ENCODE results near the gene ZFC3H1. TPM values are rescaled to one million over a fixed set of nuclear protein-coding genes. Genes with fewer than 3 reads are reported as not detected.

Gene ZFC3H1
- total and polyA plus RNA-seq, 2 donors (not counting 3 experiments of a cell fraction or from before 2014, with no cell fraction given): 23.6 to 60.4 TPM

GRCh38 chr12:71626768-71627167 is 36.9 kb downstream of the ZFC3H1 start:
- H3K27me3 ChIP-seq (ENCODE audit: control insufficient read depth in 2 of 2, insufficient read depth in 2 of 2, low read length in 2 of 2): no peaks in the 10 kb centered on the region
- peaks cover 12% of the 10 kb centered on the region for H3K79me2 ChIP-seq (ENCODE audit: control insufficient read depth, insufficient read depth, low read length)
- DNase-seq (ENCODE audit: low read depth, low spot score) (peak; percentile 85), FAIRE-seq (peak; percentile 56)
- H3K4me2 ChIP-seq (ENCODE audit: insufficient read depth, low read length): peak overlapping the region; percentile 82
- no TSS peak for BruUV-seq (replicated peaks)
- dilution Hi-C loops (cut with MboI; ENCODE audit: extremely low pct_ligation_motif_present, low sequenced_read_pairs) (no loop called here), intact Hi-C loops (cut with micrococcal nuclease) (no loop called here)
- H4K20me1 ChIP-seq (replicated peaks; ENCODE audit: control insufficient read depth, extremely low read depth, insufficient read depth, low read length): no peaks in the 10 kb centered on the region
- H3K4me3 ChIP-seq (replicated peaks in 1 of 3; ENCODE audit: insufficient read depth in 1 of 3, low read depth in 1 of 3, low read length in 3 of 3): no peak overlapping the region
- peak overlapping the region; percentile 37 for H3K9ac ChIP-seq (replicated peaks; ENCODE audit: extremely low read depth, insufficient read depth, low read length)
- H3K4me1 ChIP-seq (ENCODE audit: control insufficient read depth, extremely low read depth, insufficient read depth, low read length): peaks cover 19% of the 10 kb centered on the region
- no peak for TF ChIP-seq CTCF (IDR thresholded peaks at IDR 0.05; ENCODE audit: extremely low read depth in 1 of 2, insufficient read depth in 1 of 2, low read depth in 1 of 2, low read length in 2 of 2)
- TF ChIP-seq MYC (IDR thresholded peaks at IDR 0.05; ENCODE audit: low read depth, low read length): no peak
- TF ChIP-seq FOS (IDR thresholded peaks at IDR 0.05; ENCODE audit: borderline replicate concordance, insufficient read depth, low read length): peak; percentile 75
- no peak for TF ChIP-seq MAX (IDR thresholded peaks at IDR 0.05; ENCODE audit: insufficient read depth, insufficient read length)
- no peak for TF ChIP-seq POLR2AphosphoS5 (IDR thresholded peaks at IDR 0.05; ENCODE audit: insufficient read depth, low read depth, low read length)
- no peak for TF ChIP-seq GATA2 (IDR thresholded peaks at IDR 0.05; ENCODE audit: insufficient read depth, insufficient read length, low read depth, low read length)
- peak; percentile 77 for TF ChIP-seq JUN (IDR thresholded peaks at IDR 0.05; ENCODE audit: borderline replicate concordance, insufficient read depth, insufficient read length, low read depth)
- TF ChIP-seq EZH2 (IDR thresholded peaks at IDR 0.05; ENCODE audit: borderline replicate concordance, low read depth, low read length, severe bottlenecking): no peak
- no peak for TF ChIP-seq POLR2A (IDR thresholded peaks at IDR 0.05; ENCODE audit: low read depth, low read length)
- CTCF ChIA-PET: interaction anchor here (0.9 to 4.4 kb wide), 8 partner anchors 9 to 121 kb away, joined by 3 to 67 read pairs (median 6); partner anchors contain the start of genes THAP2 and ZFC3H1
- no peaks in the 10 kb centered on the region for H3K9me3 ChIP-seq (replicated peaks; ENCODE audit: control insufficient read depth, insufficient read depth, low read length)
- peak overlapping the region; percentile 64 for H3K27ac ChIP-seq (ENCODE audit: insufficient read depth, low read depth, low read length)
- POLR2A ChIA-PET: interaction anchor here (1.4 kb wide), 1 partner anchor 10 kb away, joined by 4 read pairs; no protein-coding TSS in a partner anchor
- H3K9me1 ChIP-seq (replicated peaks; ENCODE audit: control insufficient read depth, extremely low read depth, insufficient read depth, low read length): no peaks in the 10 kb centered on the region
- peaks cover 6 to 48% of the 10 kb centered on the region in 2 experiments for H3K36me3 ChIP-seq (ENCODE audit: control insufficient read depth in 2 of 2, extremely low read depth in 1 of 2, insufficient read depth in 2 of 2, low read length in 2 of 2)
- H2AFZ ChIP-seq (ENCODE audit: low read depth, low read length): no peak overlapping the region
